Parathyroid adenoma (tissue), 2 donors: ENCODE measurements around the gene PIP4K2C.

Experiments
- H2AFZ ChIP-seq: fragments of 300-600 bp; sonication (generic); one replicate; pipeline ENCODE4 v1.7.0; 2017; ENCODE audit warnings: antibody characterized with exemption, mild to moderate bottlenecking
- H3K27ac ChIP-seq: fragments of 300-600 bp; sonication (generic); one replicate; pipeline ENCODE4 v1.7.0; 2017
- H3K27me3 ChIP-seq: fragments of 300-600 bp; sonication (generic); one replicate; pipeline ENCODE4 v1.7.0; 2017; ENCODE audit warnings: low read length; ENCODE audit not compliant: control insufficient read depth, insufficient read depth
- H3K36me3 ChIP-seq: fragments of 300-600 bp; sonication (generic); one replicate; pipeline ENCODE4 v1.7.0; 2017; ENCODE audit warnings: low read length; ENCODE audit not compliant: control insufficient read depth, insufficient read depth
- H3K4me1 ChIP-seq: fragments of 300-600 bp; sonication (generic); one replicate; pipeline ENCODE4 v1.7.0; 2017; ENCODE audit warnings: control low read depth
- H3K4me2 ChIP-seq: fragments of 300-600 bp; sonication (generic); one replicate; pipeline ENCODE4 v1.7.0; 2017; ENCODE audit warnings: low read length
- H3K4me3 ChIP-seq: fragments of 300-600 bp; sonication (generic); one replicate; pipeline ENCODE4 v1.7.0; 2017; ENCODE audit warnings: low read depth, low read length
- H3K79me2 ChIP-seq: fragments of 300-600 bp; sonication (generic); one replicate; pipeline ENCODE4 v1.7.0; 2017; ENCODE audit warnings: control low read depth
- H3K9ac ChIP-seq: fragments of 300-600 bp; sonication (generic); one replicate; pipeline ENCODE4 v1.7.0; 2017; ENCODE audit warnings: mild to moderate bottlenecking
- H3K9me3 ChIP-seq: fragments of 300-600 bp; sonication (generic); one replicate; pipeline ENCODE4 v1.7.0; 2017; ENCODE audit warnings: low read length; ENCODE audit not compliant: control insufficient read depth
- CTCF ChIP-seq: fragments of 300-600 bp; sonication (generic); IDR thresholded peaks from one replicate; pipeline ENCODE4 v1.7.0; 2017; ENCODE audit warnings: antibody characterized with exemption, mild to moderate bottlenecking
- donor health status: primary hyperparathyroidism.

Gene PIP4K2C

GRCh38 chr12:57579677-57580465, 11.1 kb upstream of the PIP4K2C start:
- no peaks in the 10 kb centered on the region for H3K4me1 ChIP-seq
- H2AFZ ChIP-seq, result no peak overlapping the region
- H3K4me2 ChIP-seq, result no peak overlapping the region
- no peak overlapping the region for H3K4me3 ChIP-seq
- H3K79me2 ChIP-seq, result no peaks in the 10 kb centered on the region
- no peak for TF ChIP-seq CTCF
- no peaks in the 10 kb centered on the region for H3K36me3 ChIP-seq
- no peaks in the 10 kb centered on the region for H3K27me3 ChIP-seq
- no peak overlapping the region for H3K9ac ChIP-seq
- no peak overlapping the region for H3K27ac ChIP-seq
- H3K9me3 ChIP-seq, result no peaks in the 10 kb centered on the region

DNA sequence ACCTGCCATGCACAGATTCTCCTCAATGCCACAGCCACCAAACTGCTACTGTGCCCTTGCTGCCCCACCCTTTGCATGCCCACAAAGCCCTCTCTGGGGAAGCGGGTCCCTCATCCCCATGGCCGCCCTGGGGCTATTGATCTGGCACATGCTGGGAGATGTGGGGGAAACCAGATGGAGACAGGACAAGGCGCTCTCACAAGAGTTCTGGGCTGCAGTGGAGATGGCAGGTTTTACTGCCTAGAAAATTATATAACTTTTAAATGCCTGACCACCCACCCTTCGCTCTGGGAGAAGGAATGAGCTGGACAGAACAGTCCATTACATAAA, 10.6 kb upstream of the PIP4K2C start:
- Histone ChIP-seq H3K4me1 (no peaks in the 10 kb centered on the region), H3K36me3 (no peaks in the 10 kb centered on the region), H3K27me3 (no peaks in the 10 kb centered on the region)

DNA sequence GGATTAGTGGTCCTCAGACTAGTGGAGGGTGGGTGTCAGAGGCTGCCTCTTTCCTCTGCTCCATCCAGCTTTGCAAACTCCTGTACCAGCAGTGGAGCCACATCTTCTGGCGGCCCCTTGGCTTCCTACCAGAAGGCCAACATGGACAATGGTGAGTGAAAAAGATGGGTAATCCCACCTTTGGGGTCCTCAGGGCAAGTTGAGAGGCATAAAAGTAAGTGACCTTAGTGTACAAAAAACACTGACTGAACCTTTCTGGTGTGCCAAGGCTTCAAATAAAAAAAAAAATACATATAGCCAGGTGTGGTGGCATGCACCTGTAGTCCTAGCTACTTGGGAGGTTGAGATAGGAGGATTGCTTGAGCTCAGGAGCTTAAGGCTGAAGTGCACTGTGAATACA, 9.2 kb upstream of the PIP4K2C start:
- no peak overlapping the region for H3K9ac ChIP-seq

More for the DNA sequence above, 10.6 kb upstream of the PIP4K2C start:
- Histone ChIP-seq H3K4me3 (no peak overlapping the region), H3K79me2 (no peaks in the 10 kb centered on the region), H3K9me3 (no peaks in the 10 kb centered on the region), H2AFZ (no peak overlapping the region), H3K27ac (no peak overlapping the region), H3K4me2 (no peak overlapping the region), H3K9ac (no peak overlapping the region)
- no peak for TF ChIP-seq CTCF

DNA sequence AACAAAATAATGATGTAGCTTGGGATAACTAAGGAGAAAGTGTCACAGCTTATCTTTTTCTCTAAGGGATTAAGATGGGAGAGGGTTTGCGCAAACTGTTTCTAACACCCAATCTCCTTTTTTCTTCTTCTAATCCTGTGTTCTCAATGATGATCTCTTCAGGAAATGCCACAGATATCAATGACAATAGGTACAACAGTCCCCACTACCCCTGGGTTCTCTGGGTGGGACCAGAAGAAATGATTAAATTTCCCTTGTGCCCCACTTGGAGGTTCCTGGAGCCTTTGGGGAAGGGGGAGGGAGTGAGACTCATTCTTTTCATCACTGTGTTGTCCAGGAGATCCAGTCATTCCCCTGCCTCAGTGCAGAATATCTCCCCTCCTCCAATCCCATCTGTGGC, 8.6 kb upstream of the PIP4K2C start:
- no peak for TF ChIP-seq CTCF
- H3K27me3 ChIP-seq, result no peaks in the 10 kb centered on the region
- H3K4me2 ChIP-seq, result no peak overlapping the region

More for the DNA sequence above, 9.2 kb upstream of the PIP4K2C start:
- no peak overlapping the region for H2AFZ ChIP-seq
- H3K79me2 ChIP-seq, result no peaks in the 10 kb centered on the region
- no peak for TF ChIP-seq CTCF
- H3K27me3 ChIP-seq, result no peaks in the 10 kb centered on the region
- H3K4me3 ChIP-seq, result no peak overlapping the region
- H3K9me3 ChIP-seq, result no peaks in the 10 kb centered on the region
- H3K36me3 ChIP-seq, result no peaks in the 10 kb centered on the region
- no peak overlapping the region for H3K27ac ChIP-seq
- no peak overlapping the region for H3K4me2 ChIP-seq
- no peaks in the 10 kb centered on the region for H3K4me1 ChIP-seq

More for the DNA sequence above, 8.6 kb upstream of the PIP4K2C start:
- Histone ChIP-seq H3K27ac (no peak overlapping the region), H3K4me1 (no peaks in the 10 kb centered on the region), H3K79me2 (no peaks in the 10 kb centered on the region), H3K4me3 (no peak overlapping the region), H3K9ac (no peak overlapping the region), H2AFZ (no peak overlapping the region), H3K9me3 (no peaks in the 10 kb centered on the region), H3K36me3 (no peaks in the 10 kb centered on the region)
